Hippocampal formation (tissue), 2 donors: ENCODE data around the gene ANKRD6.

ENCODE experiments used
- DNase-seq, 2 donors: peaks; one replicate each; lab custom pipeline; 2025; lab: John Stamatoyannopoulos, UW

ANKRD6 gene

DNA sequence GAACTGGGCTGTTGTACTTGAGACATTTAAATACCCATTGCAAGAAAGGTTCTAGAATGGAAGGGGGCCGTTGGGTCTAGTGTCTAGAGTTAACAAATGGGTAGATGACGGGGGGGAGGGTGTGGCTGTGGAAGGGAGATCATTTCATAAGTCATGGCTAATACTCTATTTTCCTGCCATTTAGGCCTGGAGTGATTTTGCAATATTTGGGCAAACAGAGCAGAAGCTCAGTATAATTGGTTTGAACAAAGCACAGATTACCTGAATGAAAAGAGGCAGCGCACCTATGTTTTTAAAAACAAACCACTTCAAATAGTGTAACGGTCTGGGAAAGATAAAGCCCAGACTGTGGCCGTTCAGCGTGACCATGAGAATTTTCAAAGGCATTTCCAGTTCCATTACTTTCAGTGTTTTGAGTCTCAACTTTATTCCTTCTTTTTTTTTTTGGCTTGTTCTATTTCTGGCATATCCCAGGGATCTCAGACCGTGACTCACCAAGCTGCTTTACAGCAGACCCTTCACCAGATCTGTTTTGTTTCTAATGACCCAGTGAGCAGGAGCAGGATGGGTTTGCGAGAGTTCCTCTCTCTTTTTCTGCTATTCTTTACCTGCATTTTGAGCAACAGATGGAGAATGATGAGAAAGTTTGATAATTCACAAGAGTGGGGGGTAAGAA is 131.9 kb downstream of the ANKRD6 start:
- DNase-seq: no peak

GRCh38 chr6:89566008-89566800 is 133.3 kb downstream of the ANKRD6 start:
- no peak for DNase-seq

- peak in 1 of 2 donors; percentile 12 for DNase-seq
Measured at GRCh38 chr6:89566930-89567629, 134.1 kb downstream of the ANKRD6 start.

DNA sequence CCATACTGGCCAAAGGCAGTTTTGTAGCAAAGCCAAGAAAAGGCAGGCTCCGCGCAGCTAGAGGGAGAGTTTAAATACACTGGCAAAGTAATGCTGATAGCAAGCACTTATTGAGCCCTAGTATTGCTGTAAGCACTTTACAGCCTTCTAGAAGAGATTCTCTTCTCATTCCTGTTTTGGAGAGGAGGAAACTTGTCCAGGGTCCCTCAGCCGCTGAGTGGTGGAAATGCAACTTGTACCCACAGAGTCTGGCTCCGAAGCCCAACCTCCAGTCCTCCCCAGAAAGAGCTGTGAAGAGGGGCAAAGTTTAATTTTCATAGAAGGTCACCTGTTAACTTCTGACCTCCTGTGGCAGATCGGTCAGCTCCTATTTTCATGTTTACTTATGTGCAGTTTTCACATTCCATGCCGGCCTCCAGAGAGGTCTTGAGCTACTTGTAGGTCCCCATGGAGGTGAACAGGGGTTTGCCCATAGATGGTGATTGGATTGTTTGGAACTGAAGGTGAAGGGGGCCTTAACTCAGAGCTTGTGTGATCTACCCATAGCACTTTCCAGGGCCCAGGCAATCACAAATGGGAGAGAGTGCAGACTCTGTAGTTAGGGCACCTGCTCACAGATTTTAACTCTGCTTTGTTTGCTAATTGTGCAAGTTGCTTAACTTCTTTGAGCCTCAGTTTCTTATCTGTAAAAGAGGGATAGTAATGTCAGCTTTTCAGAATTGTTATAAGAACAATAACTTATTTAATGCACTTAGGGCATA is 134.9 kb downstream of the ANKRD6 start:
- DNase-seq: no peak

GRCh38 chr6:89574910-89575561 is 142.1 kb downstream of the ANKRD6 start:
- no peak for DNase-seq

DNA sequence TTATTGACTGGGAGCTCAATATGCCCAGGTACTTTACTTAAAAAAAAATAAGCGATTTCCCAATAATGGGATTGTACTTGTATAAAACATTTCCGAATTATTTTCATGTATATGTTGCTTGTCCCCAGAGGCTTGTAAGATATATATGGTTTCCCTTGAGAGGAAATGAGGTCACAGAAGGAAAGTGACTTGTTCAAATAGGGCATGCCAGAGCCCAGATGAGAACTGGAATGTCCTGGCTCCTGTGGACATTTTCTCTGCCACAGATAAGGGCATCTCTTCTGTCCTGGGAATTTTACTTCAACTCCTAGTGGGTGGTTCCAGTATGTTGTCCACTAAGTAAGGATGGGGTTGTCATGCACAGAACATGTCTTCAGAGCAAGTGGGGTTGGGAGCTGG is 142.6 kb downstream of the ANKRD6 start:
- no peak for DNase-seq

- no peak for DNase-seq
Measured at GRCh38 chr6:89580997-89581666, 148.2 kb downstream of the ANKRD6 start.

- DNase-seq: no peak
Measured at GRCh38 chr6:89581689-89582088, 148.7 kb downstream of the ANKRD6 start.

DNA sequence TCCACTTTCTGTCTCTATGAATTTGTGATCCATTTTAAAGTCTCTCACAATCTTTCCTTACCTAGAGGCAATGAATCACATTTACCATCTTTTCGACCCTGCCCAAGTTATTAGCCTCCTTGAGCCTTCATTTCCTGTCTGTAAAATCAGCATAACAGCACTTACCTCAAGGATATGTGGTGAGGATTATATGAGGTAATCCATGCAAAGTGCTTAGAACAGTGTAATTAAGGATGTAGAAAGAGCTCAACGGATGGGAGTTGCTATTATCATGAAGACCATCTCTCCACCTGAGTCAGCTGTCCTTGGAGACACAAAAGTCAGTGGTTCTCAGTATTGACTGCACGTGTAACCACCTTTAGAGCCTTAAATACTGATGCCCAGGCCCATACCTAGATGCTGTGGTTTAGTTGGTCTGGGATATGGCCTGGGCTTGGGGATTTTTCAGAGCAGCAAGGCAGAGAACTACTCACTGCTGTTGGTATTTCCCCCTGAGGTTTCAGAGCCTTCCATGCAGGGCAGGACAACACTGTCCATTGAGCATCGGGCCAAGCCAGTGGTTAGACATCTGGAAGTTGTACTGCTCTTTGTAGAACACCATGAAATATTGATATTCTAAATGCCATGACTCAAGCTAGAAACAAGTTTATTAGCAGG is 149.8 kb downstream of the ANKRD6 start:
- no peak for DNase-seq

DNA sequence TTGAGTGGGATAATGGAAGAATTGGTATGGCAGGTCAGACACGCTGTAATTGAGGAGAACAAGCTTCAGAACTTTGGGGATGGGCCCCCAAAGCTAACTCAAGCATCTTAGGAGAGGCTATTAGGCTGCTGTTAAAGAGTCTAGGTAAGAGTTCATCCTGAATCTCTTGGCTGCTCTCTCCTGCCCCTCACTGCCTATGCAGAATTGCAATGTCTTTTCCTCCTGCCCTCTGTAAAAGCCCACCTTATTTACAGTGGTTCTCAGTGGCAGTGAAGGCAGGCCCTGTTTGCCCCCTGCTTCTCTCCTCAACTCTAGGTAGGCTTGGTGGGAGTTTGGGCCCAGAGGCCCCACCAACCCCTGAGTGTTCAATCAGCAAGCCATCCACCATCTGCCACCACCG is 150.6 kb downstream of the ANKRD6 start:
- no peak for DNase-seq

GRCh38 chr6:89584539-89584938 is 151.6 kb downstream of the ANKRD6 start:
- DNase-seq: no peak

DNA sequence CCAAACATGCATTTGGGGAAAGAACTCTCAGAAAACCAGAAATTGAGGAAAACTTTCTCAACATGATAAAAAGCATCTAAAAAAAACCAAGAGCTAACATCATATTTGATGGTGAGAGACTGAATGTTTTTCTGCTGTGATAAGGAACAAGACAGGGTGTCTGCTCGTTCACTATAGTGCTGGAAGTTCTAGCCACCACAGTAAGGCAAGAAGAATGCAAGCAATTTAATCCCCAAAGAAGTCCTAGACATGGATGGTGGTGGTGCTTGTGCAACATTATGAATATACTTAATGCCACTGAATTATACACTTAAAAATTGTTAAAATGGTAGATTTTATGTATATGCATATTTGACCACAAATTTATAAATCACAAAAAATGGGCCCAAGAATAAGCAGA is 152.2 kb downstream of the ANKRD6 start:
- no peak for DNase-seq

DNA sequence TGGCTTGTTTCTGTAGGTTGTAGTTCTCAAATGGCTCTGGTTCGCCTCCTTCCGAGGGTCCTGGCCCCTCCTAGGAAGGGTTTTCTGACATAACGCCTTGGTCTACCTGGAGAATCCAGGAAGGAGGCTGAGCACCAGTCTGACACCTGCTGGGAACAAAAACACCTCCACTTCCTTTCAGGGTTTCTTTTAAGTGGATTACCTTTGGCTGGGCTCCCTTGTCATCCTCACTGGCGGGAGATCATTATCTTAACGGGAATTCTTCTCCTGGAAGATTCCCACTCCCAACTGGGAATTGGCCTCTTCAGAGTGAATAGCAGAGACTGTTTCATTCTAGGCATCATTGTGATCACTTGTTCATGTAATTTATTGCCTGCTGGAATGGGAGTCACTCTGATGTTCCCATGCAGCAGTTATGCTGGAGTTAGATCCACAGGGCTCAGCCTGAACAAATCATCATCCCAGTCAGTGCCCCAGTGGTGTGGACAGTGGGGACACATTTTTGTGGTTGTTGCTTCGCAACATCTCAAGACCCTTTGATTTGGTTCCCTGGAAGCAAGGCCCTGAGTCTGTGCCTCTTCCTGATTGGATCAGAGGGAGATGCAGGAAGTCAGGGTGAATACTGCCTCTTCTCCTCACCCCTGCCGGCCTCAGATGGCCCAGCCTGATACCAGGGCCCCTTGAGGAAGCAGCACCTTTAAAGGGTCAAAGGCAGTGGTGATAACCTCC is 156.5 kb downstream of the ANKRD6 start:
- DNase-seq: no peak

- DNase-seq: no peak
Measured at GRCh38 chr6:89590133-89590532, 157.2 kb downstream of the ANKRD6 start.

GRCh38 chr6:89591745-89592144 is 158.8 kb downstream of the ANKRD6 start:
- no peak for DNase-seq

DNA sequence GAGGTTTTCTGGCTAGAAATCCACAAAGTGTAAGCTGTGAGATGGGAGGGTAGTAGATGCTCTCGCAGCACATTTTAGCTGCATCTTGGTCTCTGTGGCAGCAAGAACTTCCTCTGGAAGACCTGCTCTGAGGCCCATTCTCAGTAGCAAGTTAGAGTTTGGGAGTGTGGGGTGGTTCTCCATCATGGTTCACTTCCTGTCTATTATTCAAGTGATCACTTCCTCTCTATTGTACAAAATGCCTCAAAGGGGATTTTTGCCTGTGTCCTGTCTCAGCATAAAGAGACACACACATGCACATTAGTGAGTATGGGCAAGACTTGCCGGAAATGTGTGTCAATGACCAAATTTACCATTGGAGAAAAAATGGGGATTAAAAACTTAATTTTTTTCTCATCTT is 163.1 kb downstream of the ANKRD6 start:
- no peak for DNase-seq

DNA sequence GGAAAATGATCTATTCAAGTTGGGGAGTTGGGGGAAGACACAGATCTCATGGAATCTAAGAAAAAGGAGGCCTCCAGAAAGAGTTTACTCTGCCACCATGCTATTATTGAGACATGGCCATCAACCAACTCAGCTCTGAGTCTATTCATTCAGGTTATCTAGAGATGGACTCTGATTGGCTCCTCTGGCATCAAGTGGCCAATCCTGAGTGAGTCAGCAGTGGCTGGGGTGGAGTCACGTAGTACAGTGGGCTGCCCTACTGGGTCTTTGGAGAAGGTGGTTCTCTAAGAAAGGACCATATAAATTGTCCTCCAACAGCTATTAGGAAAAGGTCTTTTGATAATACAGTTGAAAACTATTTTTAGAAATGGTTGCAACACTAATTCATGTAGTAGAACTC is 163.5 kb downstream of the ANKRD6 start:
- no peak for DNase-seq

- no peak for DNase-seq
Measured at GRCh38 chr6:89597372-89597771, 164.4 kb downstream of the ANKRD6 start.

- no peak for DNase-seq
Measured at GRCh38 chr6:89597988-89598387, 165.0 kb downstream of the ANKRD6 start.

DNA sequence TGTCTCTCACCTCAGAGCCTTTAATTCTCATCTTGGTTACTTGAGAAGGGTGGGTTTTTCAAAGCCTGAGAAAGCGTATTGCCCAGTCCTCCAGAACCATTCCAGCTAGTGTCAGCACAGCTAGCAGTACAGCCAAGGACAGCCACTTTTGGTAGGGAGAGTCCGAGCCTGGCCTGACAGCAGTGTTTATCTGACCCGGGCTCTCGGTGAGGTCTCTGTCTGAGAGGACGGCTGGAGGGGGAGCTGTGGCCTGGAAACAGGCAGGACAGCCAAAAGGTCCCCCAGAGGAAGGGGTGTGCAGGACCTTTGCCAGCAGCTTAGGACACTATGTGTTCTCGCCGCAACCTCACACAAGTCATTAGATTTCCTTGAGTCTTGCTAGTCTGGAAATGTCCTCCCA is 166.8 kb downstream of the ANKRD6 start:
- DNase-seq: no peak
